ENCODE results near the gene MARVELD2. TPM values are rescaled to one million over a fixed set of nuclear protein-coding genes. Genes with fewer than 3 reads are reported as not detected.
"Not testable (repeated sequence)": the region's sequence is repeated elsewhere in the genome, so short reads cannot be mapped to it uniquely, and the experiment has no call there.

MARVELD2 gene
- total RNA-seq, 2 donors from 2014 or later, result 9.5 to 30.1 TPM

DNA sequence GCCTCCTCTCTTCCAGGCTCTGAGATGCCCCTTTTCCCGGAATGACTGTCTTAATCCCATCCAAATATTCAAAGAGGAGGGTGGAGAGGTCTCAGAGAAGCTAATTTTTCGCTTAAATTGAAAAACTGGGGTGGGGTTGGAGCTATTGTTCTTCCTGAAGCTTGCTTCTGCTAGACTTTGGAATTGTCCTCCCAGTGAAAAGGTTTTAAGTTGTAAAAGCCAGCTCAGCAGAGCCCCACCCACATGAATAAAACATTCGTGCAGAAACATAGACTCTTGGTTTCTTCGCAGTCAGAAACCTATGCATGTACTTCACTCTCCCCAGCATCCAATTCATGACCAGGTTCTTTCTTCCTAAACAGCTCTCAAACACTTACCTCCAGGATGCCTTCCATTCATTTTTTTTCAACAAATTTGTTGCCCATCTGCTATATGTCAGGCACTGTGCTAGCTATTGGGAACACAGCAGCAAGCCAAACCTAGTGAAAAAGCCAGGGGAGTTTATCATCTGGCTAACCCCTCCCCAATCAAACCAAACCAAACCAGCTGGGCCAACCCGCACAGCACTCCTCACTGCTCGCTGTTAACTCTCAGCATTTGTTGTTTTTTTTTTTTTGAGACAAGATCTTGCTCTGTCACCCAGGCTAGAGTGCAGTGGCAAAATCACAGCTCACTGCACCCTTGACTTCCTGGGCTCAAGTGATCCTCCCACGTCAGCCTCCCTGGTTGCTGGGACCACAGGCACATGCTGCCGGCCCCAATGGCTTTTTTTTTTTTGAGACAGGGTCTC lies 39.7 kb downstream of the MARVELD2 start:
- WGBS, result 65% methylated on average over 8 of the region's 8 CpGs
- Histone ChIP-seq H3K27me3 (replicated peaks; ENCODE audit: insufficient read depth) (no peaks in the 10 kb centered on the region), H3K9me3 (no peaks in the 10 kb centered on the region), H3K4me3 (no peak overlapping the region), H3K27ac (no peak overlapping the region), H3K36me3 (no peaks in the 10 kb centered on the region), H3K4me1 (replicated peaks) (no peaks in the 10 kb centered on the region)
- no peak for TF ChIP-seq CTCF (IDR thresholded peaks at IDR 0.05)
- no peak for DNase-seq (ENCODE audit: low spot score)
- intact Hi-C loops (cut with DNase I), result no loop called here

GRCh38 chr5:69455428-69455988 lies 40.6 kb downstream of the MARVELD2 start:
- DNase-seq (ENCODE audit: low spot score); H3K27me3 ChIP-seq (replicated peaks; ENCODE audit: insufficient read depth); H3K9me3 ChIP-seq; H3K4me3 ChIP-seq; H3K4me1 ChIP-seq (replicated peaks); H3K27ac ChIP-seq; H3K36me3 ChIP-seq; intact Hi-C loops (cut with DNase I): not testable (repeated sequence)
- WGBS, result 92% methylated on average over 7 of the region's 7 CpGs

GRCh38 chr5:69462170-69462569 lies 47.3 kb downstream of the MARVELD2 start:
- Histone ChIP-seq H3K9me3 (no peaks in the 10 kb centered on the region), H3K27ac (no peak overlapping the region), H3K4me1 (replicated peaks) (no peaks in the 10 kb centered on the region), H3K36me3 (no peaks in the 10 kb centered on the region), H3K27me3 (replicated peaks; ENCODE audit: insufficient read depth) (no peaks in the 10 kb centered on the region), H3K4me3 (no peak overlapping the region)
- TF ChIP-seq POLR2A (IDR thresholded peaks at IDR 0.05) (no peak), POLR2AphosphoS5 (IDR thresholded peaks at IDR 0.05) (no peak), CTCF (IDR thresholded peaks at IDR 0.05) (no peak)
- intact Hi-C loops (cut with DNase I), result no loop called here
- DNase-seq (ENCODE audit: low spot score), result no peak
- 93% methylated on average over 1 of the region's 1 CpG for WGBS

DNA sequence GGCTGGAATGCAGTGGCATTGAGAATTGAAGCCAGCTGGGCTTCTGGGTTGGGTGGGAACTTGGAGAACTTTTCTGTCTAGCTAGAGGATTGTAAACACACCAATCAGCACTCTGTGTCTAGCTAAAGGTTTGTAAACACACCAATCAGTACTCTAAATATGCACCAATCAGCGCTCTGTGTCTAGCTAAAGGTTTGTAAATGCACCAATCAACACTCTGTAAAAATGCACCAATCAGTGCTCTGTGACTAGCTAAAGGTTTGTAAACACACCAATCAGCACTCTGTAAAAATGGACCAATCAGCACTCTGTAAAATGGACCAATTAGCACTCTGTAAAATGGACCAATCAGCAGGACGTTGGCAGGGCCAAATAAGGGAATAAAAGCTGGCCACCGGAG lies 51.5 kb downstream of the MARVELD2 start:
- intact Hi-C loops (cut with DNase I), result not testable (repeated sequence)

DNA sequence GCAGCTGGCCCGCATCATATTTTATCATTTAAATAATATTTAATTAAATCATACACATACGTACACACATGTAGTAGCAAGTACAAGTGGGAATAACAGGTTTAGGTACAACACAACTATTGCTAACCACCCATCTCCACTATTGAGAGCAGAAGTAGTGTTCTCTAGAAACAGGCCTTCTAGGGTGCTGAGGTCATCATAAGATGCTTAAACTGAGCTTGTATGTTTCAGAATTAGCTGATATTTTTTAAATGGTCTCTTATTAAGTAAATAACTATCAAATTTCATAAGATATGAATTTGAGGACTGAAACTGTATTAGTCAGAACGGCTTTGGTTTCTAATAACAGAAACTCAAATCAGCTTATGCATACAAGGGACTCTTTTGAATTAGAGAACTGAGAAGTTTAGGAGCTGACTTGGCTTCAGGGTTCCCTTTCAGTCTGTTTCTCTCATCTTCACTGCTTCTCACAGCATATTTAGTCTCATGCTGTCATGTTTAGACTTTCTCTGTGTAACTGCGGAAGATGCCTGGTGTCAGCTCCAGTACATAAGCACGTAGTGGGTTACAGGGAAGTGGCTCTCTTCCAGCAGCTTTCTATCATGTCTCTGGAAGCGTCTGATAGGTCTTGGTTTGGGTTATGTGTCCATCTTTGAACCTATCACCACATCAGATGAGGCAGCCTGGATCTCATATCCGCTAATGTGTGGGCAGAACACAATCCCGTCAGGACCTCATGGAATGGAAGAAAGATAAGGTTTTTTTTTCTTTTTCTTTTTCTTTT lies 52.7 kb downstream of the MARVELD2 start:
- Histone ChIP-seq H3K27me3 (replicated peaks; ENCODE audit: insufficient read depth) (no peaks in the 10 kb centered on the region), H3K9me3 (no peaks in the 10 kb centered on the region), H3K4me1 (replicated peaks) (no peaks in the 10 kb centered on the region), H3K27ac (no peak overlapping the region), H3K4me3 (no peak overlapping the region), H3K36me3 (no peaks in the 10 kb centered on the region)
- no peak for TF ChIP-seq CTCF (IDR thresholded peaks at IDR 0.05)
- TF ChIP-seq POLR2A (IDR thresholded peaks at IDR 0.05), result no peak
- no peak for TF ChIP-seq POLR2AphosphoS5 (IDR thresholded peaks at IDR 0.05)
- intact Hi-C loops (cut with DNase I), result no loop called here
- DNase-seq (ENCODE audit: low spot score), result no peak
- WGBS, result 89% methylated on average over 8 of the region's 8 CpGs

More for the DNA sequence above, 51.5 kb downstream of the MARVELD2 start:
- H3K27ac ChIP-seq; H3K27me3 ChIP-seq (replicated peaks; ENCODE audit: insufficient read depth); H3K36me3 ChIP-seq; DNase-seq (ENCODE audit: low spot score); H3K9me3 ChIP-seq; H3K4me1 ChIP-seq (replicated peaks); H3K4me3 ChIP-seq: not testable (repeated sequence)
- WGBS, result 91% methylated on average over 3 of the region's 3 CpGs
